GM18867 (cell line): Measurements from ENCODE around the gene USP38.
A peak's percentile ranks its signal among the peaks of the same experiment; 100 is the strongest.
"Not testable (repeated sequence)": the region's sequence is repeated elsewhere in the genome, so short reads cannot be mapped to it uniquely, and the experiment has no call there.

Experiments used
- ATAC-seq: cut with Tn5 transposase; IDR thresholded peaks from one replicate; pipeline ENCODE4 v1.9.1; 2021; ENCODE audit warnings: mild to moderate bottlenecking, moderate library complexity; ENCODE audit not compliant: unreplicated experiment

USP38 gene, protein sequence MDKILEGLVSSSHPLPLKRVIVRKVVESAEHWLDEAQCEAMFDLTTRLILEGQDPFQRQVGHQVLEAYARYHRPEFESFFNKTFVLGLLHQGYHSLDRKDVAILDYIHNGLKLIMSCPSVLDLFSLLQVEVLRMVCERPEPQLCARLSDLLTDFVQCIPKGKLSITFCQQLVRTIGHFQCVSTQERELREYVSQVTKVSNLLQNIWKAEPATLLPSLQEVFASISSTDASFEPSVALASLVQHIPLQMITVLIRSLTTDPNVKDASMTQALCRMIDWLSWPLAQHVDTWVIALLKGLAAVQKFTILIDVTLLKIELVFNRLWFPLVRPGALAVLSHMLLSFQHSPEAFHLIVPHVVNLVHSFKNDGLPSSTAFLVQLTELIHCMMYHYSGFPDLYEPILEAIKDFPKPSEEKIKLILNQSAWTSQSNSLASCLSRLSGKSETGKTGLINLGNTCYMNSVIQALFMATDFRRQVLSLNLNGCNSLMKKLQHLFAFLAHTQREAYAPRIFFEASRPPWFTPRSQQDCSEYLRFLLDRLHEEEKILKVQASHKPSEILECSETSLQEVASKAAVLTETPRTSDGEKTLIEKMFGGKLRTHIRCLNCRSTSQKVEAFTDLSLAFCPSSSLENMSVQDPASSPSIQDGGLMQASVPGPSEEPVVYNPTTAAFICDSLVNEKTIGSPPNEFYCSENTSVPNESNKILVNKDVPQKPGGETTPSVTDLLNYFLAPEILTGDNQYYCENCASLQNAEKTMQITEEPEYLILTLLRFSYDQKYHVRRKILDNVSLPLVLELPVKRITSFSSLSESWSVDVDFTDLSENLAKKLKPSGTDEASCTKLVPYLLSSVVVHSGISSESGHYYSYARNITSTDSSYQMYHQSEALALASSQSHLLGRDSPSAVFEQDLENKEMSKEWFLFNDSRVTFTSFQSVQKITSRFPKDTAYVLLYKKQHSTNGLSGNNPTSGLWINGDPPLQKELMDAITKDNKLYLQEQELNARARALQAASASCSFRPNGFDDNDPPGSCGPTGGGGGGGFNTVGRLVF

DNA sequence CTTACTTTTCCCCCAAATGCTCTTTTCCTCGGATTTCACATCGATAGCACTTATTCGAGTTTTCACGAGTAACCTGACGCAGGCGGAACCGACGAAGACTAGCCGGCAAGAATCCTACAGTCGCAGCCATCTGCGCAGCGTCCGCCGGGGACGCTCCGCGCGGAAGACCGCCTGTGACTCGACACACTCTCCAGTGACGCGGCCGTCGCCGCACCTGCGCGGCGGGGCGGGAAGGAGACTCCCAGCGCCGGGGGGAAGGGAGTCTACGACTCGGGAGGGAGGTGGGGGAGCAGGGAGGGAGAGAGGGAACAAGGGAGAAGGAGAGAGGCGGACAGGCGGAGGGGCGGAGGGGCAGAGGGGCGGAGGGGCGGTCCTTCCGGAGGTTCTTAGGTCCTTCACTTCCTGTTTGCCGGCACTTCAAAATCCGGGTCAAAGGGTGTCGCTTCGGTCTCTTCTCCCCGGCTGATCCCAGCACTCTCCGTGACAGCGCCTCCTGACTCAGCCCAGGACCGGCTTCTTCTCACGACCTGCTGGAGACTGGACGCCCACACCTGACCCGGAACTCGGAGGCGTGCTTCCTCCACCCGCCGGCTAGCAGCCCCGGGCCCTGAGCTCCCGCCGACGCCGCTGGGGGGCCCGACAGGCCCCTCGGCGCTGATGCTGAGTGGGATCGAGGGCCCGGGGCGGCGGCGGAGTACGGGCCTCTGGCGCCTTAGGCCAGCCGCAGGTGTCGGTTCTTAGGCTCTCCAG, at the start of gene USP38:
USP38 (plus strand) TSS at position 415 of the 750 bp plus-strand sequence. CDS start 534 bp downstream, outside the sequence.
- ATAC-seq, result peak; percentile 70

DNA sequence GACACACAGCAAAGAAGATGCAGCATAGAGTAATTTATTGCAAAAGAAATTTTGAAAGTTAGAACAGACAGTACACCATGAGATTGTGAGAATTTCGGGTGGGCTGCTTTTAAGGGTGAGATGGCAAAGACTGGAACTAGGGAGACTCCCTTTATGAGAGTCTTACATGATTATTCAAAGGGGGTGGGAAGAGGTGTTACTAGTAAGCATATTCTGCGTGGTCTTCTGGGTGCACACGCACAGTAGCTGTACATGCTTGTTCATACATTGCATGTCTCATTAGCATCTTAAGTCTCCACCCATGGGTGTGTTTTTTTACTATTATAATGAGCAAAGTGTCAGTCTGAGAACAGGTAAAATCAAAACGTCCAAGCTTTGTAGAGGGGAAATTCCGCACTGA, 49.4 kb upstream of the USP38 start:
- no peak for ATAC-seq

DNA sequence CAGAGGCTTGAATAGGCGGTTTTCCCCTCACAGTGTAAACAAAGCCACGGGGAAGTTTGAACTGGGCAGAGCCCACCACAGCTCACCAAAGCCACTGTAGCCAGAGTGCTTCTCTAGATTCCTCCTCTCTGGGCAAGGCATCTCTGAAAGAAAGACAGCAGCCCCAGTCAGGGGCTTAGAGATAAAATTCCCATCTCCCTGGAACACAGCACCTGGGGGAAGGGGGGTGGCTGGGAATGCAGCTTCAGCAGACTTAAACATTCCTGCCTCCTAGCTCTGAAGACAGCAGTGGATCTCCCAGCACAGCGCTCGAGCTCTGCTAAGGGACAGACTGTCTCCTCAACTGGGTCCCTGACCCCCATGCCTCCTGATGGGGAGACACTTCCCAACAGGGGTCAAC, 44.0 kb upstream of the USP38 start:
- no peak for ATAC-seq

DNA sequence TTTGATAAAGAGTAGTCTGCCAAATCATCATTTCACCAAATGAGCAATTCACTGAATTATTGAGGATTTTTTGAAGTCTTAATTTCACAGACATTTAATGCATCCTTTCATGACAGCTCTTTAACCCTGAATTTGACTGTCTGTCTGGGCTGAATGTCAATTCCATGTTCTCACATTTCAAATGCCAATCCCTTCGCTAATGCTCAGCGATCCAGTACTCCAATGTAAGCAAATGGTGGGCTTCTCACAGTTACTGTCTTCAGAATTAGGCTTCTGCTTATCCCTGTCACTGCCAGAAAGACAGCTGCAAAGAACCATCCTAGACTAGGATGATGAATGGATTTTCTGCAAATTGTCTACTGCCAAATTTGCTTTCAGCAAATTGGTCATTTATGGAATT, 36.2 kb upstream of the USP38 start:
- no peak for ATAC-seq

DNA sequence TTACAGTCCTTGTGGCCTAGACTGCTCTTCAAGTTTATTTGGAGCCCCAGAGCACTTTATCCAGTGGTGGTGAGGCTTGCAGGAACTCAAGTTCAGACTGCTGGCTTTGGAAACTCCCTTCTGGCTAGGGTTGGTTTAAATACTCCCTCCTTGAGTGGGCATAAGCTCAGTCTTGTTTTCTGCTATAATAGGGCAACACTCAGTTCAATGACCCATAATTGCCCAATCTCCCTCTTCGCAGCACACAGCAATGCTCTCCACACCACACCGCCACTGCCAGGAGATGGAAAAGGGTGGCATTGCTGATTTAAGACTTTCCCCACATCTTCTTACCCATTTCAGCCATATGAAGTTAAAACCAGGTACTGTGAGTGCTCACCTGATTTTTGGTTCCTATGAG, 27.9 kb upstream of the USP38 start:
- no peak for ATAC-seq

DNA sequence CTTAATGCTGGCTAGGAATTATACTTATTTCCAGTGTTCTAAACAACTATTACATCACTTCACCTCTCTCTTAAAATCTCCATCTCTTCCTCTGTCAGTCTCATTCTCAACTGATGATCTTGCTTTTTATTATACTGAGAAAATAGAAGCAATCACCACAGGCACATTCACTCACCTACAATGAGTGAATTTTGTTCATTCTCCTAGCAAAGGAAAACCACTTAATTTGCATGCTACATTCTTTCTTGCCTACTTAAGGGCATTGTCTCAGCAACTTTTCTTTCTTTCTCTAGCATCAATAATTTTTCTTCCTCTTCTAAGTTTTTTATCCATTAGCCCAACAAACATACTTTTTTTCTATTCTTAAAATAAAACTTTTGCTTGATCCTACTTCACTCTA, 21.1 kb upstream of the USP38 start:
- peak; percentile 61 for ATAC-seq

DNA sequence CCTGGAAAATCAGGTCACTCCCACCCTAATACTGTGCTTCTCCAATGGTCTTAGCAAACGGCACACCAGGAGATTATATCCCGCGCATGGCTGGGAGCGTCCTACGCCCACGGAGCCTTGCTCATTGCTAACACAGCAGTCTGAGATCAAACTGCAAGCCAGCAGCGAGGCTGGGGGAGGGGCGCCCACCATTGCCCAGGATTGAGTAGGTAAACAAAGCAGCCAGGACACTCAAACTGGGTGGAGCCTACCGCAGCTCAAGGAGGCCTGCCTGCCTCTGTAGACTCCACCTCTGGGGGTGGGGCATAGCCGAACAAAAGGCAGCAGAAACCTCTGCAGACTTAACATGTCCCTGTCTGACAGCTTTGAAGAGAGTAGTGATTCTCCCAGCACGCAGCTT, 18.0 kb upstream of the USP38 start:
- not testable (repeated sequence) for ATAC-seq

DNA sequence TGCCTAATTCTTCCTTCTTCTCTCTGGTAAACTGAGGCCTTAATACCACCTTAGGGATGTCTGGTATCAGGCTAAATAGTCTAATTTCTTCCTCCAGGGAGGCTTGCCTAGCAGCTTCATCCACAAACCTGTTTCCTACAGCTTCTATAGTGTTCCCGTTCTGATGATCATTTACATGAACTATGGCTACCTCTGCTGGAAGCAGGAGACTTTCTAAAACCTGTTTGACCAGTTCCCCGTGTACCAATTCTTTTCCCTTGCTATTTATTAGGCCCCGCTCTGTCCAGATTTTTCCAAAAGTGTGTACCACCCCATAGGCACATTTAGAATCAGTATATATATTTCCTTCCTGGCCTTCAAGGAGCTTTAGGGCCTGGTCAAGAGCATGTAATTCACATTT, 5.8 kb upstream of the USP38 start:
- ATAC-seq, result no peak

DNA sequence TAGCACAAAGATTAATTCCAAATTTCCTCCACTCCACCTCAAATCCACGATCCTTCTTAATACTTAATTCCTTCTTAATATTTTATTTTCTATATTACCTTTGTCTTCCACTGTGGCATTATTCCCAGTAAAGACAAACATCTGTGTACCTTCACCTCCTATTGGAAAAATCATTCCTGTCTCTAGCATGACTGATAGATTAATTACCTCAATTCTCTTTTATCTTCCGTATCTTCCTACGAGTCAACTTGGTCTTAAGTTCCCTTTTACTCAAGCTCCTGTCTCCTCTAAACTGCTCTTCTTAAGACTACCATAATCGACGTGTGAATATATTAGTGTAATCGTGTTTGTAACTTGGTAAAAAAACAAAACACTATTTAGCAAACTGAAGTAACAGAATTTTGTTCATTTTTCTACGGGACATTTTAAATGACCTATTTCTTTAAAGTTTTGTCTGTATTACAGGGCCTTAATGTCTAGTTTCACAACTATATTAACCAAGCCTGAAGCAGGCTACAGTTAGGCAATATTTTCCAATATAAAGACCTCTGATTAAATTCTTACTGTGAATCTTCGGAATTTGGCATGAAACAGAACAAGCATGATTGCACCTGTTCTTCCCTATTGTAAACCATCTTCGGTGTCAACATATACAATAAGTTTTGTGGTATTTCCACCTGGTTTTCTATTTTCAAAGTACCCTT, 1.1 kb upstream of the USP38 start:
- ATAC-seq, result no peak

DNA sequence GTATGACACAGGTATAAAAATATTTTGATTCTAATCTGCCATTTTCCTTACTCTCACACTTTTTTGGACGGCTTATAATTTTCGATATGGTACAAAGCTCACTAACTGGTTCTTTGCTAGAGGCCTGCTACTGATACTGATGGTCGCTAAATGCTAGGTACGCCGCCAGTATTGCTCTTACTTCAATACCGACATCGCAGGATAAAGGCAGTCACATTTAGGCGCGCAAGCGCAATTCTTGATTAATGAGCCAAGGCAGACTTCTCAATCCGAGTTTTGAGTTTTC, 557 bp upstream of the USP38 start:
- ATAC-seq, result peak; percentile 33

DNA sequence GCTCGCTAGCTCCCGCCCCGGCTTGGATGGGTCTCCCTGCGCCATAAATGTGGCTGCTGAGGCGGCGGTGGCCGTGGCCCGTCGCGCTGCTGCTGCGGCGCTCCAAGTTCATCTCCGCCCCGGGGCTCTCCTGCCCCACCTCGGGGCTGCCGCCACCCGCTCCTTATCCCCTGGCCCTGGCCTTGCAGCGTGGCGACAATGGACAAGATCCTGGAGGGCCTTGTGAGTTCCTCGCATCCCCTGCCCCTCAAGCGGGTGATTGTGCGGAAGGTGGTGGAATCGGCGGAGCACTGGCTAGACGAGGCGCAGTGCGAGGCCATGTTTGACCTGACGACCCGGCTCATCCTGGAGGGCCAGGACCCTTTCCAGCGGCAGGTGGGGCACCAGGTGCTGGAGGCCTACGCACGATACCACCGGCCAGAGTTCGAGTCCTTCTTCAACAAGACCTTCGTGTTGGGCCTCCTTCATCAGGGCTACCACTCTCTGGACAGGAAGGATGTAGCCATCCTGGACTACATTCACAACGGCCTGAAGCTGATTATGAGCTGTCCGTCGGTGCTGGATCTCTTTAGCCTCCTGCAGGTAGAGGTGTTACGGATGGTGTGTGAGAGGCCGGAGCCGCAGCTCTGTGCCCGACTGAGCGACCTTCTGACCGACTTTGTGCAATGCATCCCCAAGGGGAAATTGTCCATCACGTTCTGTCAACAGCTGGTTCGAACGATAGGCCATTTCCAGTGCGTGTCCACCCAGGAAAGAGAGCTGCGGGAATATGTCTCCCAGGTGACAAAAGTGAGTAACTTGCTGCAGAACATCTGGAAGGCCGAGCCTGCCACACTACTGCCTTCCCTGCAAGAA, 763 bp downstream of the USP38 start:
- ATAC-seq, result peak; percentile 20

DNA sequence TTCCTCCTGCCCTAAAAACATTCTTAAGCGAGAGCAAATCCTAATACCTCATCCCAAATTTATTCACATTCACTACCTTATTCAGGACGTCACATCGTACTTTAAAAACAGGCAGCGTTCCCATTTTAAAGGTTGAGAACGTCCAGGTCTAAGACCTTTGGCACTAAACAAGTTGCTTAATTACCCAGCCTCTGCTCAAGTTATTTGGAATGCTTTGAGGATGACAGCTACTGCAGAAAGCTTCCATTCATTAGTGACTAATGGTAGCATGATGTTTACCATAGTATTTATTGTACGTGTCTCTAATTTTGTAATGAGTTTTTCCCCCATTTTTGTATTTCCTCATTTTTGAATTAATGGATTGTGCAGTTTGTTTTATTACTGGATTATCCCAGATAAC, 1.5 kb downstream of the USP38 start:
- no peak for ATAC-seq

DNA sequence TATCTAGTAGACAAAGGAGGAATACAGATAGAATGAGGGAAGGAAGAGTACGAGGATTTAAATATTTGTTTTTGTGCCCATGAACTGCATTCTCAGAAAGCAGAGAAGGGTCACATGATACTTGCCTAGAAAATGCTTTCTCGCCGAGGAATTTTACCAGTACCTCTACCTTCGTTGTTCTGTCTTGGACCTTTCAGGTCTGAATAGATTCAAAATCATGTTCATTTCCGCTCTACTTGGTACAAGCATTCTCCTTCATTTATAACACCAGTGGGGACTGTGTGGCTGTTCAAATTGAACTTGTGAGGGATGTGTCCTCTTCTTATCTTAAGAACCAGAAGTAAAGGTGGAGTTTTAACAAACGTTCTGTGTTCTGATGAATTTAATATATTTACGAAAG, 1.9 kb downstream of the USP38 start:
- no peak for ATAC-seq

DNA sequence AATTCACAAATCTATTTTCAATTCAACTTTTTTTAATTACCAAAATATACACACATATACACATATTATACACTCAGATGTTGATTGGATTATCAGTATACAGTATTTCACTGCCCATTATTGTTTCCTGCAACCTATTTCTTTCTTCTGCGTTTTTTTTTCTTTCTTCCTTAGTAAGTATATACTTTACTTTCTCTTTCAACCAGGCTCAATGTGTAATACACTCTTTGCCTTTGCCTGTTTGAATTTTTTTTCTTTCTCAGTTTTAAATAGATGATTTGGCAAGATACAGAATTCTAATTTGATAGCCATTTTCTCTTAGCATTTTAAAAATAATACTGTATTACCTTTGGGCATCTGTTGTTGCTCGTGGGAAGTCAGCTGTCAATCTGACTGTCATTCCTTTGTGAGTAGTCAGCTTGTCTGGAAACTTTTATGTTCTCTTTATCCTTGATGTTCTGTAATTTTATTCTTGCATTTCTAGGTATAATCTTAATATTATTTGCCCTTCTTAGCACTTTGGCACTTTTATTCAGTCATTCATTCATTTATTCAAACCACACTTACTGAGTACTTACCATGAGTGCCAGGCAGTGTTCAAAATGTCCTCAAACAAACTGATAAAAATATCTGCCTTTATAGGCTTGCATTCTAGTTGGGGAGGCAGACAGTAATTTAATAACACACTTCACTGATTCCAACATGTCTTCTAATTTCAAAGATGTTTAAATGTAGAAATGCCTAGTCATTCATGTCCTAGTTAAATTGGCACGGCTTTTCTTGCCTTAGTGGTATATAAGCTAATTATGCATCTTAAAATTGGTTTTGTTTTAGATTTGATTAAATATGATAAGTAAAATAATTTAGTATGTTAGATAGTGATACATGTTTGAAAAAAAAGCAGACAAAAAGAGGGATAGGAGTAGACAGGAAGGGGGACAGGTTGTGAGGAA, 3.7 kb downstream of the USP38 start:
- ATAC-seq, result no peak

DNA sequence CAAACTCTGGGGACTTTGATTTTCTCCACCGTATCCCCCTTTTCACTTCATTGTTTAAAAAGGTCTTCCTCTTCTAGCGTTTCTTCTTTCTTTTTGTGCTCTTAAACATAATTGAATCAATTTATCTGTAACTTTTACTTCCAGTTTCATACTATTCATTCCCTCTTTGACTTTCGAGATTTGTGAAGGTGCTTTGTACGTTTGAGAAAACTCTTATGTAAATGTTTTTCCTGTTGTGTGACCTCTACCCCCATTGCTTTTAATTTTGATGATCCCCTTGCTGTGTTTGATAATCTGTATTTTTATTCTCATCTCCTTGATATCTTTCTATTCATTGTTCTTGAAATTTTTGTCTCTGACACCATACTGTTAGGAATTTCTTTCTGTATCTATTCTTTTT, 4.8 kb downstream of the USP38 start:
- ATAC-seq, result peak; percentile 37

DNA sequence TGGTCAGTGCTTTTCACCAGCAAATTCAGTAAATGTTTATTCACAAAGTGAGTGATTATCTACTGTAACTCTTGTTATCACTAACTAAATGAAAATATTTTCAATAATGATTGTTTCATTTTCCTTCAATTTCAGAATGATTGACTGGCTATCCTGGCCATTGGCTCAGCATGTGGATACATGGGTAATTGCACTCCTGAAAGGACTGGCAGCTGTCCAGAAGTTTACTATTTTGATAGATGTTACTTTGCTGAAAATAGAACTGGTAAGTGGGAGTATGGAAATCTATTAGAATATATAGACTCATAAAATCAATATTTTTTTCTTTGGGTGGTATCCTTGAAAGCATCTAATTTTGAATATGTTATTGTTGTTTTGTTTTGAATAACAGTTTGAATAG, 10.9 kb downstream of the USP38 start:
- ATAC-seq, result no peak

DNA sequence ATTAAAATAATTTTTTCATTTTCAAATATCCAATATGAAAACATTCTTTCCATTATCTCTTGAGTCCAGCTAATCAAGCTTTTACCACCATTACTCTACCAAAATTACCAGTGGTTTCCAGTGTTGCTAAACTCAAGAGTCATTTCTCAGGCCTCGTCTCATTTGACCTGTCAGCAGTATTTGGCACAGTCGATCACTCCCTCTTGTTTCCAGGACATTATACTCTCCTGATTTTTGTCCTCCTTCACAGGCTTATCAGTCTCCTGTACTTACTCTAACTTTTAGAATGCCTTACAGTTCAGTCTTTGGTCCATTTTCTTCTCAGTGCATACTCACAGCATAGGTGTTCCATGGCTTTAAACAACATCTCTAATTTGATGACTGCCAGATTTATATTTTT, 11.6 kb downstream of the USP38 start:
- ATAC-seq, result no peak

DNA sequence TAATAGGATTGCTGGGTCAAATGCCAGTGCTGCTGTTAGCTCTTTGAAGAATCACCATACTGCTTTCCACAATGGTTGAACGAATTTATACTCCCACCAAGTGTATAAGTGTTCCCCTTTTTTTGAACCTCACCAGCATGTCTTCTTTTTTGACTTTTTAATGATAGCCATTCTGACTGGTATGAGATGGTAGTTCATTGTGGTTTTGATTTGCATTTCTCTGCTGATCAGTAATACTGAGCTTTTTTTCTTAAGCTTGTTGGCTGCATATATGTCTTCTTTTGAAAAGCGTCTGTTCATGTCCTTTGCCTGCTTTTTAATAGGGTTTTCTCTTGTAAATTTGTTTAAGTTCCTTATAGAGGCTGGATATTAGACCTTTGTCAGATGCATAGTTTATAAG, 14.8 kb downstream of the USP38 start:
- peak; percentile 66 for ATAC-seq

DNA sequence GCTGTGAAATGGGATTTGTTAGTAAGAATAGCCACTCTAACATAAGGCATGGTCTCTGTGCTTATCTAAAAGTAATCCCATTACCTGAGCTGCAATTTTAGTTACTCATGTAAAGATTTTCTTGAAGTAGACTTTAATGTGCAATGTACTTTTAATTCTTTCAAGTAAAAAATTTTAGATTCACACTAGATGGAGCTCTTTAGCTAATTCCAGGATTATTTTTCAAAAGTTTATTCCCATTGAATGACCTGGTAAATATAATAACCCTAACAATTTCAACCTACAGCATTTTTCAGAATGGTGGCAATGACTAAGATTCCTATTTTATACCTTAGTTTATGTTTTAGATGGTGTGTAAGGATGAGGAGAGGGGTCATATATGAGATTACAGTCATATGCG, 18.1 kb downstream of the USP38 start:
- ATAC-seq, result no peak
